LNCaP clone FGC (cell line): ENCODE results near the gene EDEM2.
"Not testable (repeated sequence)": the region's sequence is repeated elsewhere in the genome, so short reads cannot be mapped to it uniquely, and the experiment has no call there.

ENCODE experiments used
- DNase-seq: peaks from one replicate; pipeline ENCODE4 v3.0.0-alpha.2; 2011; ENCODE audit warnings: low read depth
- H3K4me3 ChIP-seq: 2 replicates; pipeline ENCODE4 v1.5.1; 2011; ENCODE audit warnings: mild to moderate bottlenecking, low read depth, low read length, control low read depth
- CTCF ChIP-seq: IDR thresholded peaks from 2 replicates; pipeline ENCODE4 v1.5.1; 2012; ENCODE audit warnings: mild to moderate bottlenecking; ENCODE audit not compliant: control insufficient read depth, insufficient read depth; ENCODE audit errors: extremely low read depth

The EDEM2 gene

GRCh38 chr20:35091816-35092523, 55.2 kb downstream of the EDEM2 start:
- TF ChIP-seq CTCF = no peak
- peak overlapping the region; percentile 81 for H3K4me3 ChIP-seq
- no peak for DNase-seq

- no peak for DNase-seq
- no peak for TF ChIP-seq CTCF
- H3K4me3 ChIP-seq = no peak overlapping the region
Measured at GRCh38 chr20:35088231-35089145, 58.6 kb downstream of the EDEM2 start.

GRCh38 chr20:35087791-35088190, 59.3 kb downstream of the EDEM2 start:
- DNase-seq = no peak
- no peak overlapping the region for H3K4me3 ChIP-seq
- TF ChIP-seq CTCF = no peak

GRCh38 chr20:35087355-35087754, 59.8 kb downstream of the EDEM2 start:
- no peak for DNase-seq
- no peak overlapping the region for H3K4me3 ChIP-seq
- TF ChIP-seq CTCF = no peak

- 0 out of 2 replicates have a peak overlapping the region, but pooled peaks have one; percentile 3 for H3K4me3 ChIP-seq
- DNase-seq = no peak
- TF ChIP-seq CTCF = no peak
Measured at GRCh38 chr20:35085477-35086225, 61.5 kb downstream of the EDEM2 start.

- DNase-seq = no peak
- H3K4me3 ChIP-seq = peak overlapping the region; percentile 3; the same call in 1 of the 2 replicates
- no peak for TF ChIP-seq CTCF
Measured at GRCh38 chr20:35084998-35085397, 62.1 kb downstream of the EDEM2 start.

GRCh38 chr20:35080348-35080642, 66.8 kb downstream of the EDEM2 start:
- DNase-seq, H3K4me3 ChIP-seq: not testable (repeated sequence)
